Smooth muscle cell (in vitro differentiated cells): ENCODE measurements around the gene TWF2. TPM values are rescaled to one million over a fixed set of nuclear protein-coding genes. Genes with fewer than 3 reads are reported as not detected.

Source experiments
- DNase-seq: peaks from one replicate; lab custom pipeline; 2025; ENCODE audit not compliant: unreplicated experiment; lab: John Stamatoyannopoulos, UW
- H2AFZ ChIP-seq: fragments of 200-600 bp; sonication (generic); 2 replicates; pipeline ENCODE4 v1.6.0; 2016; ENCODE audit warnings: antibody characterized with exemption, low read depth, mild to moderate bottlenecking
- H3F3A ChIP-seq: fragments of 200-600 bp; sonication (generic); 2 replicates; pipeline ENCODE4 v1.6.0; 2017; ENCODE audit warnings: antibody characterized with exemption, low read depth
- H3K27ac ChIP-seq: fragments of 200-600 bp; sonication (generic); 2 replicates; pipeline ENCODE4 v1.5.1; 2016; ENCODE audit warnings: low read depth, mild to moderate bottlenecking
- H3K27me3 ChIP-seq: fragments of 200-600 bp; sonication (generic); 2 replicates; pipeline ENCODE4 v1.6.1; 2016; ENCODE audit warnings: low read depth, mild to moderate bottlenecking
- H3K36me3 ChIP-seq: fragments of 200-600 bp; sonication (generic); 2 replicates; pipeline ENCODE4 v1.5.1; 2016; ENCODE audit warnings: low read depth
- H3K4me1 ChIP-seq: fragments of 200-600 bp; sonication (generic); 2 replicates; pipeline ENCODE4 v1.5.1; 2016; ENCODE audit warnings: low read depth
- H3K4me2 ChIP-seq: fragments of 200-600 bp; sonication (generic); 2 replicates; pipeline ENCODE4 v1.6.0; 2016; ENCODE audit warnings: mild to moderate bottlenecking
- H3K4me3 ChIP-seq: fragments of 200-600 bp; sonication (generic); 2 replicates; pipeline ENCODE4 v1.5.1; 2016; ENCODE audit warnings: mild to moderate bottlenecking
- H3K79me2 ChIP-seq: fragments of 200-600 bp; sonication (generic); 2 replicates; pipeline ENCODE4 v1.6.0; 2016; ENCODE audit warnings: low read depth, mild to moderate bottlenecking
- H3K9ac ChIP-seq: fragments of 200-600 bp; sonication (generic); 2 replicates; pipeline ENCODE4 v1.6.0; 2016; ENCODE audit warnings: low read depth
- H3K9me3 ChIP-seq: fragments of 200-600 bp; sonication (generic); replicated peaks from 2 replicates; pipeline ENCODE4 v1.5.1; 2016; ENCODE audit warnings: low read depth
- H4K20me1 ChIP-seq: fragments of 200-600 bp; sonication (generic); 2 replicates; pipeline ENCODE4 v1.6.0; 2016; ENCODE audit warnings: low read depth
- WGBS: methylation state at CpG from one replicate; pipeline ENCODE4 v1.1.7; 2016; ENCODE audit warnings: low lambda C conversion rate; 5-methylcytosine and 5-hydroxymethylcytosine counted together
- polyA plus RNA-seq: library from polyadenylated mRNA; unstranded; fragments of >200 nt; fragmentation: Nextera tagmentation; extraction: Ambion mirVana; gene quantifications from 2 replicates; pipeline ENCODE4 v1.2.1, GENCODE V29; 2016
- total RNA-seq: library from RNA; depleted of rRNA; stranded (reverse); fragments of >200 nt; gene quantifications from 2 replicates; pipeline ENCODE4 v1.2.3, GENCODE V29; 2014
- TF ChIP-seq, protein P1 (sequence below): fragments of 200-600 bp; sonication (generic); IDR thresholded peaks from 2 replicates; pipeline ENCODE4 v1.5.1; 2017; ENCODE audit warnings: borderline replicate concordance, mild to moderate bottlenecking, antibody characterized with exemption; ENCODE audit not compliant: insufficient read depth, poor library complexity, severe bottlenecking

Gene TWF2
- total and polyA plus RNA-seq, 2 experiments from 2014 or later: 80.9 to 96.8 TPM

DNA sequence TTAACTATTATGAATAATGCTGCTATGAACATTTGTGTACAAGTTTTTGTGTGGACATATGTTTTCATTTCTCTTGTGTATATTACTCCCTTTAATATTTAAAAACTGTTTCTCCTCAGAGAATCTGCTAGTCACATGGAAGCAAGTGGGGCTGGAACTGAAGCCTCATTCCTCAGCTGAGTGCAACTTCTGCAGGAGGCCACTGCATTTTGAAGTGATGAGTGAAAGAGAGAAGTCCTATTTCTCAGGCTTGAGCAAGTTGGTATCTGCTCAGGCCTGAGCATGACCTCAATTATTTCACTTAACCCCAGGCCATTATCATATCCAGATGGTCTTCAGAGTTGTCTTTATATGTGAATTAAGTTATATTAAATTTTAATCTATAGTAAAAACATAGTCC lies 25.1 kb downstream of the TWF2 start:
- peaks cover under 1% of the 10 kb centered on the region for H3K36me3 ChIP-seq
- no peak overlapping the region for H2AFZ ChIP-seq
- H3K27me3 ChIP-seq: no peaks in the 10 kb centered on the region
- no peaks in the 10 kb centered on the region for H3F3A ChIP-seq
- no peak overlapping the region for H3K9ac ChIP-seq
- H3K4me2 ChIP-seq: no peak overlapping the region
- H3K4me3 ChIP-seq: no peak overlapping the region
- no peak for DNase-seq
- no peaks in the 10 kb centered on the region for H3K4me1 ChIP-seq
- no peak overlapping the region for H3K27ac ChIP-seq
- peaks cover 9% of the 10 kb centered on the region for H4K20me1 ChIP-seq
- TF ChIP-seq, protein P1, sequence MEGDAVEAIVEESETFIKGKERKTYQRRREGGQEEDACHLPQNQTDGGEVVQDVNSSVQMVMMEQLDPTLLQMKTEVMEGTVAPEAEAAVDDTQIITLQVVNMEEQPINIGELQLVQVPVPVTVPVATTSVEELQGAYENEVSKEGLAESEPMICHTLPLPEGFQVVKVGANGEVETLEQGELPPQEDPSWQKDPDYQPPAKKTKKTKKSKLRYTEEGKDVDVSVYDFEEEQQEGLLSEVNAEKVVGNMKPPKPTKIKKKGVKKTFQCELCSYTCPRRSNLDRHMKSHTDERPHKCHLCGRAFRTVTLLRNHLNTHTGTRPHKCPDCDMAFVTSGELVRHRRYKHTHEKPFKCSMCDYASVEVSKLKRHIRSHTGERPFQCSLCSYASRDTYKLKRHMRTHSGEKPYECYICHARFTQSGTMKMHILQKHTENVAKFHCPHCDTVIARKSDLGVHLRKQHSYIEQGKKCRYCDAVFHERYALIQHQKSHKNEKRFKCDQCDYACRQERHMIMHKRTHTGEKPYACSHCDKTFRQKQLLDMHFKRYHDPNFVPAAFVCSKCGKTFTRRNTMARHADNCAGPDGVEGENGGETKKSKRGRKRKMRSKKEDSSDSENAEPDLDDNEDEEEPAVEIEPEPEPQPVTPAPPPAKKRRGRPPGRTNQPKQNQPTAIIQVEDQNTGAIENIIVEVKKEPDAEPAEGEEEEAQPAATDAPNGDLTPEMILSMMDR: no peak
- H3K9me3 ChIP-seq: no peaks in the 10 kb centered on the region
- H3K79me2 ChIP-seq: no peaks in the 10 kb centered on the region

DNA sequence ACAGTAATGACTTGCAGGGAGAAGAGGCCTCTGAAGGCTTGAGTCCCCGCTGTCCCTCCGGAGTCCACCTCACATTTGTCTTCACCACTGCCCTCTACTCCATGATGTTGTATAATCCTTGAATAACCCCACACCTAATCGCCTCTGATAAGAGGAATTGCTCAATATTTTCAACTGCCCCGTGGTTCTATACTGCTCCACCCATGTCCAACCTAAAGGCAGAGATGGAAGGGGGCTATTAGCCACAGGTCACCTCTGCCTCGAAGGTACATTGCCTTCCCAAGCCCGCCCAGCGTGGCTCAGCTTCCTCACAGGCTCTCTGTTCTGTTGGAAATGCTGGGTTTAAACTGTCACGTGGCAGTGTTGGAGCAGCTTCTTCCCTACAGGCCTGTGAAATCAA lies 26.0 kb downstream of the TWF2 start:
- Histone ChIP-seq H3K79me2 (no peaks in the 10 kb centered on the region), H3K9me3 (no peaks in the 10 kb centered on the region), H3K27ac (no peak overlapping the region), H3K4me1 (no peaks in the 10 kb centered on the region), H3K27me3 (no peaks in the 10 kb centered on the region), H3K9ac (no peak overlapping the region), H3K36me3 (peaks cover 5% of the 10 kb centered on the region), H3F3A (no peaks in the 10 kb centered on the region), H3K4me3 (no peak overlapping the region), H3K4me2 (no peak overlapping the region), H2AFZ (no peak overlapping the region), H4K20me1 (peaks cover 9% of the 10 kb centered on the region)
- TF ChIP-seq, protein P1: no peak
- no peak for DNase-seq
- WGBS: 96% methylated on average over 8 of the region's 8 CpGs

DNA sequence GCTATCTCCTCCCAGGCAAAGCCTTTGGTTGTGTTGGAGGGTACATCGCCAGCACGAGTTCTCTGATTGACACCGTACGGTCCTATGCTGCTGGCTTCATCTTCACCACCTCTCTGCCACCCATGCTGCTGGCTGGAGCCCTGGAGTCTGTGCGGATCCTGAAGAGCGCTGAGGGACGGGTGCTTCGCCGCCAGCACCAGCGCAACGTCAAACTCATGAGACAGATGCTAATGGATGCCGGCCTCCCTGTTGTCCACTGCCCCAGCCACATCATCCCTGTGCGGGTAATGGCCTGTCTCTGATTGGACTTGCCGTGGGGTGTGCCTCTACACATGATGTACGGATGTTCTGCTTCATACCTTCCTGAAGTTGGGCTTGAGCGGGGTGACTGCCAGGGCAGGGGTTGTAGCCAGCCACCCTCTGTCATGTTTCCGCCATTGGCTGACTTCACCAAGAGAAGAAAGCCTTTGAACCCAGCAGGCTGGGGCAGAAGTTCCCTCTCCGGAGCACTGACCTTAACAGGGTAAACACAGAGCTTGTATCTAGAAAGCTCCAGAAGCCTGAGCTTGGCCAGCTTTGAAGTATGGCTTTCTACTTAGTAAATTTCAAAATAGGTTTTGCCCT lies 27.6 kb downstream of the TWF2 start:
- Histone ChIP-seq H2AFZ (no peak overlapping the region), H3K27me3 (no peaks in the 10 kb centered on the region), H3K79me2 (no peaks in the 10 kb centered on the region), H3K4me3 (no peak overlapping the region), H3K4me2 (no peak overlapping the region), H4K20me1 (peaks cover 9% of the 10 kb centered on the region), H3K36me3 (peaks cover 13% of the 10 kb centered on the region), H3K4me1 (no peaks in the 10 kb centered on the region), H3K27ac (no peak overlapping the region), H3K9me3 (no peaks in the 10 kb centered on the region), H3K9ac (no peak overlapping the region), H3F3A (no peaks in the 10 kb centered on the region)
- no peak for DNase-seq
- WGBS: 94% methylated on average over 18 of the region's 18 CpGs
- TF ChIP-seq, protein P1: no peak

DNA sequence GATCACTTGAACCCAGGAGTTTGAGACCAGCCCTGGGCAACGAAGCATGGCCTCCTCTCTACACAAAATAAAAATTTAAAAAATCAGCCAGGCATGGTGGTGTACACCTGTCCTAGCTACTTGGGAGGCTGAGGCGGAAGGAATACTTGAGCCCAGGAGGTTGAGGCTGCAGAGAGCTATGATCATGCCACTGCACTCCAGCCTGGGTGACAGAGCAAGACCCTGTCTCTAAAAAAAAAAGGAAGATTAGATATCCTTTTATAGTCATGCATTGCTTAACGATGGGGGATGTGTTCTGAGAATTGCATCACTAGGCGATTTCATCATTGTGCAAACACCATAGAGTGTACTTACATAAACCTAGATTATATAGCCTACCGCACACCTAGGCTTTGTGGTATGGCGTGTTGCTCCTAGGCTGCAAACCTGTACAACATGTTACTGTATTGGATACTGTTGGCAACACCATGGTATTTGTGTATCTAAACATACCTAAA lies 28.4 kb downstream of the TWF2 start:
- Histone ChIP-seq H4K20me1 (peaks cover 9% of the 10 kb centered on the region), H3K4me1 (no peaks in the 10 kb centered on the region), H3K4me3 (no peak overlapping the region), H3K36me3 (peaks cover 13% of the 10 kb centered on the region), H3K9ac (no peak overlapping the region), H3K4me2 (no peak overlapping the region), H3F3A (no peaks in the 10 kb centered on the region), H3K9me3 (no peaks in the 10 kb centered on the region), H3K27me3 (no peaks in the 10 kb centered on the region), H3K79me2 (no peaks in the 10 kb centered on the region), H2AFZ (no peak overlapping the region), H3K27ac (no peak overlapping the region)
- TF ChIP-seq, protein P1: no peak
- no peak for DNase-seq
- 81% methylated on average over 6 of the region's 6 CpGs for WGBS
